Prostate gland (tissue), 2 donors: ENCODE results near the gene USP32. TPM values are rescaled to one million over a fixed set of nuclear protein-coding genes. Genes with fewer than 3 reads are reported as not detected.

ENCODE experiments used
- DNase-seq: peaks from one replicate; pipeline ENCODE4 v3.0.0-alpha.2; 2019; ENCODE audit warnings: low spot score
- H3K27ac ChIP-seq, 2 donors: fragments of 200-600 bp; sonication (generic); 2 replicates each; pipeline ENCODE4 v1.5.1; 2017 to 2019
- H3K27me3 ChIP-seq: fragments of 200-600 bp; sonication (generic); replicated peaks from 2 replicates; pipeline ENCODE4 v1.5.1; 2019; ENCODE audit not compliant: insufficient read depth
- H3K36me3 ChIP-seq, 2 donors: fragments of 200-600 bp; sonication (generic); 1 replicate in 1 of 2; 2 replicates in 1 of 2; pipeline versions ENCODE4 v1.5.1 to v1.8.1; 2017 to 2019
- H3K4me1 ChIP-seq: fragments of 200-600 bp; sonication (generic); replicated peaks from 2 replicates; pipeline ENCODE4 v1.5.1; 2019
- H3K4me3 ChIP-seq, 2 donors: fragments of 200-600 bp; sonication (generic); 2 replicates each; pipeline ENCODE4 v1.5.1; 2017 to 2019
- H3K9me3 ChIP-seq: fragments of 200-600 bp; sonication (generic); 2 replicates; pipeline ENCODE4 v1.5.1; 2017
- POLR2A ChIP-seq: fragments of 450-650 bp; IDR thresholded peaks from one replicate; pipeline ENCODE4 v1.6.1; 2016; ENCODE audit warnings: antibody characterized with exemption, mild to moderate bottlenecking
- POLR2AphosphoS5 ChIP-seq: sonication (generic); formaldehyde crosslinking; IDR thresholded peaks from one replicate; pipeline ENCODE4 v1.6.1; 2017; ENCODE audit warnings: antibody characterized with exemption
- WGBS: methylation state at CpG from one replicate; pipeline ENCODE4 v1.1.5; 2018; 5-methylcytosine and 5-hydroxymethylcytosine counted together
- intact Hi-C: fragments of 100-400 bp; cut with DNase I; formaldehyde crosslinking; loops from one replicate; pipeline ENCODE4 v1.14.2; 2022
- total RNA-seq, 2 donors: library from RNA; depleted of rRNA; stranded (reverse); fragments of >200 nt; gene quantifications; one replicate each; pipeline ENCODE4 v1.1.0, GENCODE V29; 2016
- TF ChIP-seq, protein P1 (sequence below), 4 experiments: fragments of 200-600 bp in 2 of 4; fragments of 450-650 bp in 2 of 4; sonication (generic) in 2 of 4; IDR thresholded peaks; 1 replicate in 3 of 4; 2 replicates in 1 of 4; pipeline ENCODE4 v1.5.1; 2016 to 2019; ENCODE audit warnings: antibody characterized with exemption in 4 of 4, mild to moderate bottlenecking in 2 of 4, moderate library complexity in 2 of 4

Gene USP32
- total RNA-seq, 2 donors from 2014 or later, result 21.8 to 59.3 TPM

DNA sequence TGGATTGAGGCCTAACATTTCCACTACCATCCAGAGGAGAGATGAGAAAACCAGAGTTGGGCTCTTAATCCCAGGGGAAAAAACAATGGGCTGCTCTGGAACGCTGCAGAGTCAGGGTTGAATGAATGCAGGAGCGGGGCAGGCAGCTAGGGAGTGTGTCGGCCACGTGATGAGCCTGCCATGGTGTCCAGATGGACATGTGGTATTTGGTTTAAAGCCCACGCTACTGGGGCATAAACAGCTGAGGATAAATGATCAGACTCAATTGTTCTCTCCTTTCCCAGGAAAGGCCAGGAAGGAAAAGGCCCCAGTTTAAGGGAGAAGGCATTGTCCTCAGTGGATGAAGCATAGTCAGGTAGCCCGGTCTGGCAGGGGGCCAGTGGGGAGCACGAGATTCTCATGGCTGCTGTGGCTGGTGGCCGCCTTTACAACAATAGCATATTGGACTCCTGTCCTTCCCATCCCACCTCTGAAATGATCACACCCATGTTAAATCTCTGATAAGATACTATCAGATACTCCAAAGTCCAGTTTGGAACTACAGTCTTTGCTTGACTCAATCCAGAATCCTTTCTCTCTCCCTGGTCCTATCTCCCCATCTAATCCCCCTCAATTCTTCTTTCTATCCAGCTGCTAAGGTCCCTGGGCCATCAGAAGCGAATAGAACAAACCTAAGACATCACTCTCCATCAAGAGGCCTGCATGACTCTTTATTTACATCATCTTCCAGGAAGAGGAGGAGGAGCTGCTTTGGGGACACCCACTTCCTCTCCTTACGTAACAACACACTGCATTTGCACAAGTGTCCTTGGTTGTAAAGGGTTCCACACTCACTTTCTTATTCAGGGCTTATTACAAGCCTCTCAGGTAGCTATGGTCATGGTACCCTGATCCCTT is 221.8 kb downstream of the USP32 start:
- intact Hi-C loops, result no loop called here
- Histone ChIP-seq H3K27me3 (no peaks in the 10 kb centered on the region), H3K4me1 (no peaks in the 10 kb centered on the region), H3K4me3 (no peak overlapping the region), H3K9me3 (no peaks in the 10 kb centered on the region), H3K36me3 (no peaks in the 10 kb centered on the region), H3K27ac (no peak overlapping the region)
- 80% methylated on average over 10 of the region's 10 CpGs for WGBS
- TF ChIP-seq, protein P1, sequence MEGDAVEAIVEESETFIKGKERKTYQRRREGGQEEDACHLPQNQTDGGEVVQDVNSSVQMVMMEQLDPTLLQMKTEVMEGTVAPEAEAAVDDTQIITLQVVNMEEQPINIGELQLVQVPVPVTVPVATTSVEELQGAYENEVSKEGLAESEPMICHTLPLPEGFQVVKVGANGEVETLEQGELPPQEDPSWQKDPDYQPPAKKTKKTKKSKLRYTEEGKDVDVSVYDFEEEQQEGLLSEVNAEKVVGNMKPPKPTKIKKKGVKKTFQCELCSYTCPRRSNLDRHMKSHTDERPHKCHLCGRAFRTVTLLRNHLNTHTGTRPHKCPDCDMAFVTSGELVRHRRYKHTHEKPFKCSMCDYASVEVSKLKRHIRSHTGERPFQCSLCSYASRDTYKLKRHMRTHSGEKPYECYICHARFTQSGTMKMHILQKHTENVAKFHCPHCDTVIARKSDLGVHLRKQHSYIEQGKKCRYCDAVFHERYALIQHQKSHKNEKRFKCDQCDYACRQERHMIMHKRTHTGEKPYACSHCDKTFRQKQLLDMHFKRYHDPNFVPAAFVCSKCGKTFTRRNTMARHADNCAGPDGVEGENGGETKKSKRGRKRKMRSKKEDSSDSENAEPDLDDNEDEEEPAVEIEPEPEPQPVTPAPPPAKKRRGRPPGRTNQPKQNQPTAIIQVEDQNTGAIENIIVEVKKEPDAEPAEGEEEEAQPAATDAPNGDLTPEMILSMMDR (IDR thresholded peaks at IDR 0.05), result no peak
- TF ChIP-seq POLR2AphosphoS5 (no peak), POLR2A (no peak)
- no peak for DNase-seq

DNA sequence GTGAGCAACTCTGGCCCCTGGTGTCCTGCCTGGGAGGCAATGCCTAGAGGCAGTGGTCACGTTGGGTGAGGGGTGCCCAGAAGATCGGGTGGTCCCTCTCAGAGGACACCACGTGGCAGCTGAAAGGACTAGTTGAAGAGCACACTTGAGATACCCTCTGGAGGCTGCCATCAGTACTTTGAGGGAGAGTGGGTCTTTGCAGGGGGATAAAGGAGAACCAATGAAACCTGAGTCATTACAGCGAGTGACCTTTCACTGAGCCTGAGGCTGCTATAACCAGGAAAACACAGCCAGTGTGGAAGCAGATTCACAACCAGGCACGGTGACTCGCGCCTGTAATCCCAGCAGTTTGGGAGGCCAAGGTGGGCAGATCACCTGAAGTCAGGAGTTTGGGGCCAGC is 223.3 kb downstream of the USP32 start:
- no peak overlapping the region for H3K4me3 ChIP-seq
- no peaks in the 10 kb centered on the region for H3K36me3 ChIP-seq
- H3K9me3 ChIP-seq, result no peaks in the 10 kb centered on the region
- no peaks in the 10 kb centered on the region for H3K27me3 ChIP-seq
- H3K27ac ChIP-seq, result no peak overlapping the region
- 72% methylated on average over 7 of the region's 7 CpGs for WGBS
- TF ChIP-seq POLR2A (no peak), POLR2AphosphoS5 (no peak)
- TF ChIP-seq, protein P1 (IDR thresholded peaks at IDR 0.05), result no peak
- intact Hi-C loops, result no loop called here
- H3K4me1 ChIP-seq, result no peaks in the 10 kb centered on the region
- DNase-seq, result no peak

DNA sequence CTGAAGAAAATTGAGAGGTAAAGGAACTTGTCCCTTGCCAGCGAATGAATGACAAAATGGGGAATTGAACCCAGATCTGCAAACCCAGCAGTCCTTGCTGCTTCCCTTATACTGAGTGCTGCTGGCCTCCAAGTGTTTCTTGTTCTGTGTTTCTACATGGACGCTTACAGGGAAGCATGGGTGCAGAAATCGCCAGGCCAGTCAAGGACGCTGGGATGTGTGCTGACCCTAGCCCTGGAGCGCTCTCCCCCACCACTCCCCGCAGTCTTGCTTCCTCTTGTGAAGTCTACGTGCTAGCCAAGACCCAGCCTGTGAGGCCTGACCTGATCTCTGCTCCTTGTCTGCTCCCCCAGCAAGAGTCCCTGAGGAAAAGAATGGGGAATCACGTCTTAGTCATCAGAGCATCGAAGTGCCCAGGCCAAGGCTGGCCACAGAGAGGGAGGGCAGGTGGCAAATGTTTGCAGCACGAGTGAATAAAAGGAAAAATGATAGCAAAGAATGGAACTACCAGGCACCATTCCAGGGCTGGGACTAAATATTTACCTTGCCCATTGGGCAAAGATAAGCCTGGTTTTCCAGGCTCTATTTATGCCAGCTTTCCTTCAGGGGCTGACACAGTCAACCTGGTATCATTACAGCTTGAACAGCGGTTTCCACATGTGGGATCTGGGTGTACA is 224.7 kb downstream of the USP32 start:
- TF ChIP-seq POLR2A, result no peak
- TF ChIP-seq, protein P1 (IDR thresholded peaks at IDR 0.05), result no peak
- H3K27me3 ChIP-seq, result no peaks in the 10 kb centered on the region
- H3K27ac ChIP-seq, result no peak overlapping the region
- 67% methylated on average over 11 of the region's 11 CpGs for WGBS
- H3K4me1 ChIP-seq, result no peaks in the 10 kb centered on the region
- no peak for DNase-seq
- intact Hi-C loops, result no loop called here
- no peak overlapping the region for H3K4me3 ChIP-seq
- H3K36me3 ChIP-seq, result no peaks in the 10 kb centered on the region
- no peaks in the 10 kb centered on the region for H3K9me3 ChIP-seq

DNA sequence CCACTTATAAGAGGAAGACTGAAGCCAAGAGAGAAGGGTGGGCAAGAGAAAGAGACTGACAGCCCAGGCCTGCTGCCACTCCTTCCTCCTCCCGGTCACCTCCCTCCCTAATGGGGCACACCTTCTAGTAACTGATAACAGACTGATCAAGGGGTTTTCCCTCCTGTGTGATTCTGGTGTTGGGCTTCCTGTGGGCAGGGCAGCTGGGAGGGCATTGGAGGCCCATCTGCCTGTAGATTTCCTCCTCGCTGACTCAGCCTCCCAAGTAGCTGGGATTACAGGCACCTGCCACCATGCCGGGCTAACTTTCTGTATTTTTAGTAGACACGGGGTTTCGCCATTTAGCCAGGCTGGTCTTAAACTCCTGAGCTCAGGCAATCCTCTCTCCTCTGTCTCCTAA is 226.0 kb downstream of the USP32 start:
- TF ChIP-seq POLR2AphosphoS5, result no peak
- TF ChIP-seq, protein P1 (IDR thresholded peaks at IDR 0.05), result no peak
- no peak for TF ChIP-seq POLR2A
- intact Hi-C loops, result no loop called here

More for the DNA sequence above, 226.0 kb downstream of the USP32 start:
- Histone ChIP-seq H3K27me3 (no peaks in the 10 kb centered on the region), H3K9me3 (no peaks in the 10 kb centered on the region), H3K36me3 (no peaks in the 10 kb centered on the region), H3K4me3 (no peak overlapping the region), H3K27ac (no peak overlapping the region), H3K4me1 (no peaks in the 10 kb centered on the region)
- 79% methylated on average over 5 of the region's 5 CpGs for WGBS
- DNase-seq, result no peak
